ENCODE data around the gene APBA3.

Gene APBA3

GRCh38 chr19:3761382-3762129 lies at the start of gene APBA3:
Gene APBA3, minus strand, starts transcription at chr19:3761692. Its CDS starts 1,428 bp downstream, at chr19:3760264.
- peak; percentile 67 for ATAC-seq
- TF ChIP-seq GLIS3 (CRISPR knock-in tag; IDR thresholded peaks at IDR 0.05) (no peak), SNAI2 (CRISPR knock-in tag; IDR thresholded peaks at IDR 0.05) (peak; percentile 12; the same call in 1 of the 2 replicates)

GRCh38 chr19:3810708-3811355 lies 49.3 kb upstream of the APBA3 start:
- ATAC-seq, result no peak
- no peak for TF ChIP-seq CSRNP3 (CRISPR knock-in tag; IDR thresholded peaks at IDR 0.05)
- TF ChIP-seq ZFP3 (CRISPR knock-in tag; IDR thresholded peaks at IDR 0.05), result no peak
- TF ChIP-seq PATZ1 (CRISPR knock-in tag; IDR thresholded peaks at IDR 0.05; ENCODE audit: borderline replicate concordance), result no peak
- TF ChIP-seq ZC3H10 (CRISPR knock-in tag; IDR thresholded peaks at IDR 0.05), result no peak
- no peak for TF ChIP-seq ZNF8 (CRISPR knock-in tag; IDR thresholded peaks at IDR 0.05)
- TF ChIP-seq POU6F1 (CRISPR knock-in tag; IDR thresholded peaks at IDR 0.05; ENCODE audit: borderline replicate concordance, low read depth), result no peak

GRCh38 chr19:3809881-3810707 lies 48.6 kb upstream of the APBA3 start:
- TF ChIP-seq ESRRG (CRISPR knock-in tag; IDR thresholded peaks at IDR 0.05), result no peak
- ATAC-seq, result no peak

- TF ChIP-seq CSRNP3 (CRISPR knock-in tag; IDR thresholded peaks at IDR 0.05) (no peak), ESRRG (CRISPR knock-in tag; IDR thresholded peaks at IDR 0.05) (no peak), CSDC2 (CRISPR knock-in tag; IDR thresholded peaks at IDR 0.05) (no peak), ZNF8 (CRISPR knock-in tag; IDR thresholded peaks at IDR 0.05) (no peak), ISL1 (CRISPR knock-in tag; IDR thresholded peaks at IDR 0.05) (no peak), ZNF565 (CRISPR knock-in tag; conservative IDR thresholded peaks at IDR 0.05; ENCODE audit: low read depth) (no peak)
- no peak for ATAC-seq
Observed at GRCh38 chr19:3808420-3809143, 47.1 kb upstream of the APBA3 start.

GRCh38 chr19:3807574-3808354 lies 46.3 kb upstream of the APBA3 start:
- no peak for ATAC-seq
- TF ChIP-seq RARB (CRISPR knock-in tag; IDR thresholded peaks at IDR 0.05) (no peak), TSHZ2 (CRISPR knock-in tag; IDR thresholded peaks at IDR 0.05) (no peak), ZNF8 (CRISPR knock-in tag; IDR thresholded peaks at IDR 0.05) (no peak), PATZ1 (CRISPR knock-in tag; IDR thresholded peaks at IDR 0.05; ENCODE audit: borderline replicate concordance) (no peak)

Data from SK-N-SH treated with all-trans-retinoic acid at 6 μM for 48 hours (cell line).